Measurements from ENCODE around the gene CHN2.

The CHN2 gene

DNA sequence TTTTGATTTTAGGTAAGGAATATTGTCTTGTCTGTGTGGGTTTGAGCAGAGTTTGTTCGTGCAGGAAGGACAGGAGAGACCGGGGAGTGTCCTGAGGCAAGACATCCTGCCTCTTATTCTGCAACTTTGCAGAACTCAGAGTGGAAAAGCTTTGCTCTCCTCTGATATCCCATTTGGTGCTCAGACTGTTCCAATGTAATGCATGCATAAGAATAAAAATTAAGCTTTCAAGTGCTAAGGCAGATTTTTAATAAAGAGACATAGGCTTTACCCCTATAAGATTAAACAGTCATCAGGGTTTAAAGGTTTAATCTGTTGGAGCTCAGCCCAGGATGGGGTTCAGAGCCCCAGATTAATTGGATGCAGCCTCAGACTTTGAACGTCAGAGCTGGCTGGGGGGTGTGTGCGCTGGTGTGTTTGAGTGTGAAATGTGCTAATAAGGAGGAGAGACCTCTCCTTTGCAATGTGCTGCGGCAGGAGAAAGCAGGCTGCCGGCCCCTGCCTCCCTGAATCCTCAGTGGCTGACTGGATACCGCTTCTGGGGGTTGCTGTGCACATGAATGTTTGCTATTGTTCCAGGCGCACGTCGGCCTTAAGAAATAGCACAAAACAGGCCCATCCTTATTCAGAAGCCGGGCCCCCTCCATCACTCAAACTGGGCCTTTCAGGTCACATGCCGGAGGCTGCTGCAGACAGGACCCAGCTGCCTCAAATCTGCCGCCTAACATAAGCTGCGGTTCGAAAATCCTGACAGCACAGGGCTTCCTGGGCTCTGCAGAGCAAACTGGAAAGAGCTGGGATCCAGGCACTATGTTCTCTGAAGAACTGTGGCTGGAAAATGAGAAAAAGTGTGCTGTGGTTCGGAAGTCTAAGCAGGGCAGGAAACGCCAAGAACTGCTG, 285.0 kb downstream of the CHN2 start:
- DNase-seq = no peak

DNA sequence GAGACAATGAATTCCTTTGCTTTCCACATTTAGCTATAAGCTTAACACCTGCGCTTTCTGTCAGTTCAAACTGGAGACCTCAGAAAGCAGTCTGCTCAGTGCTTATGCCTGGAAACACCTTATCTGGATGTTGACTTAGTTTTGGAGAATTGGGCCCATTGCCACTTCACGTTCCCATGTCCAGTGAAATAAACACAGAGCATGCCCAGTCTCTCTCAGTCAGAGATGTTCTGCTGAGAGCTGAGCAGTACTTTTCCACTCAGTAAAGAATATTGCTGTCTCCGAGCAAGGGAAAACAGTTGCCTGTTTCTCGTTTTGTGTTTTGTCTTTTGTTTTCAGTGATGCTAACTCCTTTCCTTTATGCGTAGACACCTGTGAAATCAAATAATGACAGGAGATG, 285.9 kb downstream of the CHN2 start:
- DNase-seq = no peak

DNA sequence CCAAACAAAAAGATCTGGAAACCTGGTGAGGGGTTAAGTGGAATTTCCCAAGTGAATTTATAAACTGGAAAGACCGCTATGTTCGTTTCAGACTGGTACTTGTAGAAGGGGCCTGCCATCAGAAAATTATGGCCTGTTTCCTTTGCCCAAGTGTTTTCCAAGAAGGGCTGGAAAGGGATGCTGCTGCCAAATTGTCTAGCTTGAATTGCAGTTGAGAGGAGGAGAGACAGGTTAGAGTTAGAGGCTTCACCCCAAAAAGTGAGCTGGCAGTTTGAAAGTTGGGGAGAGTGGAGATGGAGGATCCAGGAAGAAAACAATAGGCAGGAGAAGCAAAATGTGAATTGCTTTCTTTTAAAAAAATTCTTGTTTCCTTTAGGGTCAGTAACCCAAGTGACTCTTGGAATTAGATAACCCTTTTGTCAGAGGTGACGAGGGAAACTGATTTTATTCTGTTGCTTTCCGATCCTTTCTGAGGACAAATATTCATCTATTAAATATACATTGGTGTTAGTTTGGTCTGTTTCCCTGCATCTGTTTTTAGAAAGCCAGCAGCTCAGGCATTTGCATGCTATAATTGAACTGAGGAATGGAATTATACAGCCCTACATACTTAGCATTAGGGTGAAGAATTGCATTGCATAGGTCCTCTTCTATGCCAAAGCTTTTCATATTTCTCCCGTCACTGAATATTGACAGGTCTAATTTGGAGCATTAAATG, 286.5 kb downstream of the CHN2 start:
- no peak for DNase-seq

DNA sequence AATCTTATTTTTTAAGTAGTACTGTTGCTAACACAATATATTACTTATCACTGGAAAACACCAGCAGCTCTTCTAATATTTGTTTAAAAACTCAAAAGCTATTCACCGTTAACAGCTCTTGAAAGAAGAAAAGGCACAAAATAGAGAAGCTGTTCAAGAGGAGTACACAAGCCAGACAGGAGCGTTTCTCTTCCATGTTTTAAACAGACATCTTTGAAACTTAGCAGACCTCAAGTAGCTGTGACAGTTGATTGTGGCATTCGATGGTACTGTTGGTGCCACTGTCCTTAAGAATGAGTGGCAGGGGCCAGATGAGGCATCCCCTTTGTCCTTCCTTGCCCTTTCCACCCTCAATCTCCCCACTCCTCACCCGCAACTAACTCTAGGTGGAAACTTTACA, 287.5 kb downstream of the CHN2 start:
- DNase-seq = no peak

DNA sequence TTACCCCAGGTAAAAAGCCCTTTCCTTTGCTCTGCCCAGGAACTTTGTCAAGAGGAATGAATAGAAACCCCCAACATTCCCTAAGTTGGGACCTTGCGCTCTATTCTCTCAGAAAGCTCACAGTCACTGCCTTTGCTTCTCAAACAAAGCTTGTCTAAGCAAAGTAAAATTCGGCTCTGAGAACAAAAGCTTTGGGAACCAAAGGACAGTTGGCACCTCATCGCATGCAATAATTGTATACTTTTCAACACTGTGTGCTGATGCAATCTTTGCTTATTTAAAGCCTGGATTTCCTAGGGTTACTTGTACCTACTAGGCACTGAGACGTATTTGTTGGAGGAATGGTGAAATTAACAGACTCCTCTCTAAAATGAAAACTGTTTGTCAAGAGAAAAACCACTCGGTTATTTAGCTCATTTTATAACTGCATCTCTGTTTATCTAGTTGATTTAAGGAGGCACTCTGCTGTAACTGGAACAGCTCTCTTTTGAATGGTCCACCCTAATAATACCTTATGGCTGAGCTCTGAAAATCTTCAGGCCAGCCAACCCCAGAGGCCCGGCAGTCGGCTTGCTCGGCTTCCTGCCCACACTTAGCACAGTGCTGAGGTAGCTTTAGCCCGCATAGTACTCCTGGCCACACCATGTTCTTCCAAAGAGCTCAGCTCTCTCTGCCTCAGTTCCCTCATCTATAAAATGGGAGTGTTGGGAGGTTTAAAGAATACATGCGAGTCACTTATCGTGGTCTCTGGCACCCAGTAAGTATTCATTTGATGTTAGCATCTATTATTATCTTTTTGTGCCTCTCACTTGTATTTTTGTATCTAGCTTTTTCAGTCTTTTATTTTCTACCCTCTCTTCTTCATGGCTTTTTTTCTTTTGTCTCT, 288.9 kb downstream of the CHN2 start:
- DNase-seq = no peak

DNA sequence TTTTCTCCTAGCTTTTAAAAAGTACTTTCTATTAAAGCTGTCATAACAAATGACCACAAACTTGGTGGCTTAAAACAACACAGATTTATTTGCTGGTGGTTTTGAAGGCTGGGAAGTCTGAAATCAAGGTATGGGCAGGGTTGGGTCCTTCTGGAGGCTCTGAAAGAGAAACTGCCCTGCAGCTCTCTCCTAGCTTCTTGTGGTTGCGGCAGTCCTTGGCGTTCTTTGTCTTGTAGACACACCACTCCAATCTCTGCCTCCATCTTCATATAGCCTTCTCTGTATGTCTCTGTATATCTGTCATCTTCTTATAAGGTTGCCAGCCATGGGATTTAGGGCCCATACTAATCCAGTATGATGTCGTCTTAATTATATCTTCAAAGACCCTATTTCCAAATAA, 289.7 kb downstream of the CHN2 start:
- DNase-seq = no peak

DNA sequence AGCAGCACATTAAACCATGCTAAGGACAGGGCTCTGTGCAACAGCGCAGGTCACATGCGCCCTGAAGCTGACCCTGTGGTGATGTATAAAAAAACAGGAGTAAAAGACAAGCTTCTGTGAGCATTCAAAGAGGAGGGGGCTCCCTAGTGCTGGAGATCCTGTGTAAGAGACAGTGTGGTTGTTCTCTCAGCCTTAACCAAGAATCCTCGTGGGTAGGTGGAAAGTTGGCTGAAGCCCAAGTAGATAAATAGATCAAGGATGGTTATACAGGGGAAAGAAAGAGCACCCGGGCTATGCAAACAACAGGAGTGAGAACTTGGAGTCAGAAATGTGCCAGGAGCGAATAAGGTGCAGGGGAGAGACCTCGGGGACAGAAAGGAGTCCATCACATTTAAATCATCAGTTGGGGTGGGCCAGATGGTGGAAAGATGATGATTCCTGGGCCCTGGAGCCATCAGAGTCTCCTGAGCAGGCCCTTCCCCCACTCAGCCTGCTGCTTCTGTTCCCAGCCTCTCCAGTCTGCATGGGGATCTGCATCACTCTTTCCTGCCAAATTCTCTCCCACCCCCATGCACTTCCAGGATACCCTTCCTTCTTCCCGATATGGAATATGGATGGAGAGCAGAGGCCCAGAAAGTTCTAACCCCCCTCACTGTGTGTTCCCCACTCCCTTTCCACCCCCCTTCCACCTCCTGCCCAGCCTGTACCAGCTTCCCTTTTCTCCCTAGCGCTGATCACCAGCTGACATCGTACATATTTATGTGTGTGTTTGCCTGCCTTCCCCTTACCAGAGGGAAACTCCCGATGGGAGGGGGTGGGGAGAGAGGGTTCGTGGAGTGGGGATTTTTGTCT, 291.0 kb downstream of the CHN2 start:
- DNase-seq = no peak

DNA sequence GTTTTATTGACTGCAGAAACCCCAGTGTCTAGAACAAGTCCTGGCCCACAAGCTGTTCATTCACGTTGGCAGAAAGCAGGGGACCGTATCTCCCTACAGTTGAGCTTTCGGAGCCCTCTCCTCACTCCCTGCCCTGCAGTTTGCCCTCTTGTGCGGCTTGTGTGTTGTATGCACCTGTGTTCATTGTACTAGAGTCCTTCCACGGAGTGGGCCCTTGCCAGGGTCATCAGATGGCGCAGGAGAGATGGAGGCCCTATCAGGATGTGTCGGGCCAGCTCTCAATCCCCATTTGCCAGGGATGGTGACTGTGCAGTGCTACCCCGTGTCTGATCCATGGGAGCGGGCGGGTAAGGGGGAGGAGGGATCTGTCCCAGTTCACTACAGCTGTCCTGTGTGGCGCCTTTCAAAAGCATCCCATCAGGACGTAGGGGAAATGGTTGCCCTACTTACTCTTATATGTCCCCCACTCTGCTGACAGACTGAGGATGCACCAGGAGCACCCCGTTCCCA, 291.7 kb downstream of the CHN2 start:
- DNase-seq = no peak

DNA sequence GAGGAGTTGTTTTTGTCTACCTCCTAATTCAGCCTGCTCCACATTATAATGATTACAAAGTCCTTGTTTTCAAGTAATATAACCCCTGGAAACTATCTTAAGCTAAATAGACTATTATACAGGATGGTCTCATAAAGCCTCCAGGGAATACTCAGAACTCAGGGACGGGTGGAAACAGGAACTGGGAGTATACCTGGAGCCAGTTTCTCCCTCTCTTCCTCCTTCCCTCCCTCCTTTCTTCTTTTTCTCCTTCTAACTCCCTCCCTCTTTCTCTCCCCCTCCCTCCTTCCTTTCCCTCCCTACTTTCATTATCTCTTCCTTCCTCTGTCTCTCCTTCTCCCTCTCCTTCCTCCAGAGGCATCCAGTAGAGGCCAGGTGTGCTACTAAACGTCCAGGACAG, 292.8 kb downstream of the CHN2 start:
- no peak for DNase-seq

DNA sequence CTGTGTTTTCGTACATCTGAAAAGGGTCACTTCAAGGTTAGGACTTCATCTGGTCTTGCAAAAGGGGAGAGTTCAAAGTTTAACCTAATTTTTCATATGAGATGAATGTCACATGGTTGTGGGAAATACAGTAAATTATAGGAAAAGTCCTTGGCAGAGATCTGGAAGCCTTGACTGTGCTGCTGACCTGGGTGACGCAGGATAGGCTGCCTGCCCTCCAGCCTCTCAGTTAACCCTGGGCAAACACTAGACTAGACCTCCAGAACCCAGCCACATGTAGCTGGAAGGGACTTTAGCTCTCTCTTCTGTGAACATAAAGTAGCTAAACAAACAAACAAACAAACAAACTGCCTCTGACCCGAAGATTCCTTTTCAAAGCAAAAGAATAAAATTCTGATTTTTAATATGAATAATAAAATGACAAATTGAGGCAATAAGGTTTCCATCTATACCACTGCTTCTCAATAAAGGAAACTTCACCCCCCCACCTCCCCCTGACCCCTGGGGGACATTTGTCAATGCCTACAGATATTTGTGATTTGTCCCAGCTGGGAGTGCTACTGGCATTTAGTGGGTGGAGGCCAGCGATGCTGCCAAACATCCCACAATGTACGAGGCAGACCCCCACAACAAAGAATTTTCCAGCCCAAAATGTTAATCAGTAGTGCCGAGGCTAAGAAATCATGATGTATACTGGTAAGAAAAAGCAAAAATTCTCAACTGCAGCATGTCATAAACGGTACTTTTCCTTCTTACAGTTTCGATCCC, 293.8 kb downstream of the CHN2 start:
- DNase-seq = no peak

DNA sequence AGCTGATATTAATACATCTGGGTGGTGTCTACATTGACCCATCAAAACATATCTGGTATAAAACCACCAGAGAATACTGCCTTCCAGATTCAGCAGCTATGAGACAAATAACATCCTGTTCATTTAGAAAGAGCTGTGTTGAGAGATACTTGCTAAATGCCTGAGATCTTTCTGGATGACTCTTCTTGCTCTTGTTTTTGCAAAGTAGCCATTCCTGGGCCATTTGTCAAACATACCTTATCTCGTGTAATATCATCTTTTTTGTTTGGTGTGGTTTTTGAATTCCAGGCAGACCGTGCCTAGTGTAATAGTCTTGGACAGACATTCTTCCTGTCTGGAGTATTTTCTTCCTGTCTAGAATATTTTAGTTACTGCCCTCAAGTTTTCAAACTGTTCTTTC, 294.4 kb downstream of the CHN2 start:
- DNase-seq = no peak

DNA sequence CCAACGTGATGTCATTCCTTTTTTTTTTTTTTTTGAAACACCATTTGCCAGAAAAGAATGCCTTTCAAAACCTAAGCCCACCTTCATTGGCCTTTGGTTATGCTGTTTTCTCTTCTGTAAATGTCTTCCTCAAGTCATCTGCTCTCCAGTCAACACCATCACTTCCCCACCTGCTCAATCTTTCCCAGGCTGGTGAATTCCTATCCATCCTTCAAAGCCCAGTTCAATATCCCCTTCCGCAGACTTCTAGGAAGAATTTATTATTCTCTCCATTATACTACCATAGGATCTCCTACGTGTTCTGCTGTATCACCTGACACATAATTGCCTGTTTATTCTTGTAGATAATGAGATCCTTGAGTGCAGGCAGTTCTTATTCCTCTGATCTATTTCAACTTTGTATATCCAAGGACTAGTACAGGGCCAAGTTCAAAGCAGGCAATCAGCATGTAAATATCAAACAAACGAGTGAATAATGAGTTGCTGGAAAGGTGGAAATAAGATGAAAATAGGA, 295.6 kb downstream of the CHN2 start:
- no peak for DNase-seq

DNA sequence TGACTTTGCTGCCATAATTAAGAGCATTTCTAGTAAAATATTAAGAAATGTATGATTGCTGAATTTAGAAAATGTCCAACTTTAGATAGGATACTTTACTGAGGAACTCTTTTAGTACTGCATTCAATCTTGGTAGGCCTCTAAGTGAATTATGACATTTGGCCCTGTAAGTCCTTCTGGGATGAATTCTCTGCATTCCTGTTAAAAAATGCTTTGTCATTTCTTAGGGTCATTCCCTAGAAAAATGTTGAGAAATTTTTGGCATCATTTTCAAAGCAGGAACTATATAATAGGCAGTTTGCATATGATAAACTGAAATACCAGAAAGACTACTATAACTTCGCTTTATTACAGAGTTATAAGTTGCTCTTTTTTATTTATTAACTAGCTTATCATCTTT, 299.8 kb downstream of the CHN2 start:
- no peak for DNase-seq

DNA sequence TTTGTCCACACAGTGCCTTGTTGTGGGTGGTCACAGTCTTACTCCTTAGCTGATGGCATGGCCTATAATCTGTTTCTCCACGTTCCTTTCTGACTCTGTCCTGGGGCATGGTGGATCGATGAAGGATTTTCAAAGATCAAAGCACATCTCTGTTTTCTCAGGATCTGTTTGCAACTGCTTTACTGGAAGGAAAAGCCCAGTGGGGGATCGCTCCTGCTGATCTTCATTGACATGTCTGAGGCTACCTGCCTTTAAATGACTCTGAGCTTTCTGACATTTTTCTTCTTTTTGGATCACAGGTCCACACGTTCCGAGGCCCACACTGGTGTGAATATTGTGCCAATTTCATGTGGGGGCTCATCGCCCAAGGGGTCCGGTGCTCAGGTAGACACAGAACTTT, 301.1 kb downstream of the CHN2 start:
- DNase-seq = no peak

DNA sequence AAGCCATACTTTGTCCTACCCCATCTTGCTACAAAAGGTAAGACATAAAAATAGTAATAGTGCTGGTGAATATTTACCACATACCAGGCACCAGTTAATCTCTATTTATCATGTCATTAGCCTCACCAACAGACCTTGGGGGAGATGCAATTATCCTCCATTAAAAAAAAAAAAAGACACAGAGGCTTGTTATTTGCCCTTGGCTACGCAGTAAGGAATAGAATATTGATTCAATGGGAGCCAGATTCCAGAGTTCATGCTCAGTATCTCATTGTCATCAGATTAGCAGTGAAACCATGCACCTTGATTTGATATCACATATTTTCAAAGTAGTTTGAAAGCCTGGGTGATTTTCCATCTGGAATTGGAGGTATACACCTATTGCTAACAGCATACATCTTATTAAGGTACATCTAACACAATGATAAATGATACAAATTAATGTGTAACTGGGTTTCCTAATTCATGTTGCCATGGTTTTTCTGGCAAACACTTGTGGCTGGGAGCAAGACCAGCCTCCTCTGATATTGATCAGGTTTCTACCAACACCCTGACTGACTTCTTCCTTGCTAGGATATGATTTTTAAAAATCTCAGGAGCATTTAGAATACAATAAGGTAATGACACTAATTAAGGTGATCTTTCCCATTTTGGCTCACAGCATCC, 301.9 kb downstream of the CHN2 start:
- DNase-seq = no peak

DNA sequence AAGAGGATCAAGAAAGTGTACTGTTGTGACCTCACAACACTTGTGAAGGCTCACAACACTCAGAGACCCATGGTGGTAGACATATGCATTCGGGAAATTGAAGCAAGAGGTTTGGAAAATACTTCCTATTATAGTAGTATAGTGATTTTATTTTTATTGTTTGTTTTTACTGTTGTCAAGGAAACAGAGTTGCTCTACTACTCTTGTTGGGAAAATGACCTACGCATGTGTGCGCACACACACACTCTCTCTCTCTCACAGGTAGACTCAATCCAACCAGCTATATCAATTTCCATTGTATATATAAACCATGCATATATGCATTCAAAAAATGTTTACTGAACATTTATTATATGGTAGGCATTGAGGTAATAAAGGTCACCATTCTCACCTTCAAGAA, 305.4 kb downstream of the CHN2 start:
- DNase-seq = no peak

DNA sequence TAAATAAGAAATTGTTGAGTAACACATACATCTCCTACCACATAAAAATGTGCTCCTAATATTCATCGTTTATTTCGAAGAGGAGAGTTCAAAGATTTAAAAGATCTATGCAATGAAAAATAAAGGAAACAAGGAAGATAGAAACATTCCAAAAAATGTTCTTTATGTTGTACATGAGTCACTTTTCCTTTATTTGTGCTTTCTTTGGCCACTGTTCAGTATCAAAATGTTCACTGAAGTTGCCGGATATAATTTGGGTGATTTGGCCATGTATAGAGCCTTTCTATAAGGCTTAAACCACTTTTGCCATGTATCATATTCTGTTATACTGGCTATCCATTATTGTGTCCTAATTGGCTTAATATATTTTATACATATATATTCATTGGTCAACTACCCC, 306.1 kb downstream of the CHN2 start:
- no peak for DNase-seq

DNA sequence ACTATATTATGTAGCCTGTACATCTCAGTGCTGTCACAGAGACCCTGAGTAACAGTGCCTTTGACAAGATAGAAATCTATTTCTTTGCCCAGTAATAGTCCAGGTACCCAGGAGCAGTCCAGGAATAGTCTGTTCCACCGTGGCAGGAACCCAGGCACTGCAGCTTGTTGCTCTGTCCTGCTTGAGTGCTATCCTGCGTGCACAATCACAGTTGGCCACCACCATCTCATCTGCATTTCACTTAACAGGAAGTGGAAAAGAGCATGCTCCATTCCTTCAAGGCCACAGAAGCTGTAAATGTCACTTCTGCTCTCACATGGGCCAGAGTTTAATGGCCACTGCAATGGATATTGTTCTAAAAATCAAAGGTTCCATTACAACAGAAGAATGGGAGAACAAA, 307.6 kb downstream of the CHN2 start:
- DNase-seq = no peak

DNA sequence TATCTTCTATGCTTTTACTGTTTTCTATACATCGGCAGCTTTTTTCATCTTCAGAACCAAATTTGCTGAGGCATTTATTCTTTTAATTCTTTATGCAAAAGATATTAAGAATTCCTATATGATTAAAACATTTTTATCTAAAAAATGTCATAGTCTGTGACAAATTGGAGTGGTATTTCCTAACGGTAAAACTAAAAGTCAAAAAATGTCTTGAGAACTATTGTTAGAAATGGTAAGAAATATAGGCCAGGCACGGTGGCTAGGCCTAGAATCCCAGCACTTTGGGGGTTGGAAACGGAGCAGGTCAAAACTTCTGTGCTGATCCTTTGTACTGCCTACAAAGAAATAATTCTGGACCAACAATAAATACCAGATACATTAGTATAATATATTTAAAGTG, 311.4 kb downstream of the CHN2 start:
- no peak for DNase-seq

DNA sequence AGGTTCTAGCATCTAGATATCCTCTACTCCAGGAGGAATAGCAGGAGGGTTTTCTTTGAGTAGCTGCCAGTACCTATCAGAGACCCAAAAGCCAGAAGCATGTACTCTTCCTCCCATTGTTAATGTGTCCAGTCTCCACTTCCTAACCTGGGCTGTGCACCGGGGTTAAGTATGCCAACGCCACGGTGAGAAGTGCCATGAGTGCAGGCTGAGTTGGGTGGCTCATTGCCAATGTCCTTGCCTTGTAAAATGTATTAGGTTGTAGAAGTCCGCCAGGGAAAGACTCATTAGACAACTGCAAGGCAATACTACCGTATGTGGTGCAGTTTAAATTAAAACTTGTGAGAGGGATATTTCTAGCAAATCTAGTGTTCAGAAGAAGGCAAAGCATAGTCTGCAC, 314.0 kb downstream of the CHN2 start:
- no peak for DNase-seq

DNA sequence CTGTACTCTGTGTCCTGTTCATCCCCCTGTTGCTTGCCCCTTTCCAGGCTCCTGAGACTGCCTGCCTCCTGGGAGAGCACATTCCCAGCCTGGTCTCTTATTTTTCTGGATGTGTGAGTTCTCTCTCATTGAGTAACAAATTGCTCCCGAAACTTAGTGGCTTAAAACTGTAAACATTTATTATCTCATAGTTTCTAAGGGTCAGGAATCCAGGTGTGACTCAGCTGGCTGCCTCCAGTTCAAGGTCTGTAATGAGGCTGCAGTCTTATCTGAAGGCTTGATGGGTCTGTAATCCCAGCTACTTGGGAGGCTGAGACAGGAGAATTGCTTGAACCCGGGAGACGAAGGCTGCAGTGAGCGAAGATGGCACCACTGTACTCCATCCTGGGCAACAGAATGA, 315.5 kb downstream of the CHN2 start:
- no peak for DNase-seq
